ENCODE data around the gene GALNT17.

Gene GALNT17

GRCh38 chr7:71650653-71651337 lies 518.9 kb downstream of the GALNT17 start:
- TF ChIP-seq CTCF (IDR thresholded peaks at IDR 0.05; ENCODE audit: control insufficient read depth, insufficient read depth, low read depth, low read length, missing control alignments): no peak
- DNase-seq (ENCODE audit: low read depth): no peak
- no peak overlapping the region for H3K4me3 ChIP-seq (ENCODE audit: control insufficient read depth, low read depth, low read length)

- no peak for TF ChIP-seq CTCF (IDR thresholded peaks at IDR 0.05; ENCODE audit: control insufficient read depth, insufficient read depth, low read depth, low read length, missing control alignments)
- DNase-seq (ENCODE audit: low read depth): no peak
- H3K4me3 ChIP-seq (ENCODE audit: control insufficient read depth, low read depth, low read length): no peak overlapping the region
Observed at GRCh38 chr7:71652510-71652909, 520.6 kb downstream of the GALNT17 start.

GRCh38 chr7:71657386-71657785 lies 525.4 kb downstream of the GALNT17 start:
- TF ChIP-seq CTCF (IDR thresholded peaks at IDR 0.05; ENCODE audit: control insufficient read depth, insufficient read depth, low read depth, low read length, missing control alignments): no peak
- H3K4me3 ChIP-seq (ENCODE audit: control insufficient read depth, low read depth, low read length): no peak overlapping the region
- no peak for DNase-seq (ENCODE audit: low read depth)

GRCh38 chr7:71659622-71660021 lies 527.7 kb downstream of the GALNT17 start:
- no peak for DNase-seq (ENCODE audit: low read depth)
- no peak overlapping the region for H3K4me3 ChIP-seq (ENCODE audit: control insufficient read depth, low read depth, low read length)
- TF ChIP-seq CTCF (IDR thresholded peaks at IDR 0.05; ENCODE audit: control insufficient read depth, insufficient read depth, low read depth, low read length, missing control alignments): no peak

GRCh38 chr7:71661671-71662224 lies 529.8 kb downstream of the GALNT17 start:
- TF ChIP-seq CTCF (IDR thresholded peaks at IDR 0.05; ENCODE audit: control insufficient read depth, insufficient read depth, low read depth, low read length, missing control alignments): no peak

GRCh38 chr7:71665716-71666115 lies 533.8 kb downstream of the GALNT17 start:
- no peak for TF ChIP-seq CTCF (IDR thresholded peaks at IDR 0.05; ENCODE audit: control insufficient read depth, insufficient read depth, low read depth, low read length, missing control alignments)
- DNase-seq (ENCODE audit: low read depth): no peak
- H3K4me3 ChIP-seq (ENCODE audit: control insufficient read depth, low read depth, low read length): no peak overlapping the region

More at GRCh38 chr7:71661671-71662224, 529.8 kb downstream of the GALNT17 start:
- H3K4me3 ChIP-seq (ENCODE audit: control insufficient read depth, low read depth, low read length): no peak overlapping the region
- no peak for DNase-seq (ENCODE audit: low read depth)
